SK-N-SH (cell line): ENCODE data around the gene NELFA. TPM values are rescaled to one million over a fixed set of nuclear protein-coding genes. Genes with fewer than 3 reads are reported as not detected.

ENCODE experiments used
- CTCF ChIA-PET: fragments of 300-600, 350-600 bp; formaldehyde crosslinking; extraction: SDS; loops from one replicate; lab custom pipeline; 2021; lab: Yijun Ruan, JAX
- POLR2A ChIA-PET: fragments of 350-600 bp; sonication (Branson Sonifier 250); formaldehyde crosslinking; extraction: SDS; loops from one replicate; lab custom pipeline; 2020; ENCODE audit warnings: antibody characterized with exemption, inconsistent platforms; lab: Yijun Ruan, JAX
- DNase-seq: peaks from one replicate; pipeline ENCODE4 v3.0.0; 2012
- H2AFZ ChIP-seq: fragments of 200-600 bp; sonication (generic); 2 replicates; pipeline ENCODE4 v1.8.1; 2016; ENCODE audit warnings: antibody characterized with exemption, mild to moderate bottlenecking, low read depth
- H3F3A ChIP-seq: fragments of 200-600 bp; sonication (generic); replicated peaks from 2 replicates; pipeline ENCODE3; 2016; ENCODE audit warnings: antibody characterized with exemption, mild to moderate bottlenecking; ENCODE audit not compliant: insufficient read depth
- H3K27ac ChIP-seq, 2 experiments: fragments of 200-500 bp in 1 of 2; fragments of 200-600 bp in 1 of 2; sonication (Bioruptor generic) in 1 of 2; sonication (generic), shearing (Covaris generic) in 1 of 2; 2 replicates each; pipeline versions ENCODE4 v1.5.1 to v1.6.1; 2014 to 2016; ENCODE audit warnings: low read depth in 2 of 2, inconsistent platforms in 1 of 2, low read length in 1 of 2, mild to moderate bottlenecking in 1 of 2, mixed read lengths in 1 of 2
- H3K27me3 ChIP-seq: fragments of 200-600 bp; sonication (generic), shearing (Covaris generic); 2 replicates; pipeline ENCODE4 v1.6.1; 2016; ENCODE audit warnings: mixed run types; ENCODE audit not compliant: insufficient read depth
- H3K36me3 ChIP-seq, 2 experiments: fragments of 200-500 bp in 1 of 2; fragments of 200-600 bp in 1 of 2; sonication (Bioruptor generic) in 1 of 2; sonication (generic) in 1 of 2; replicated peaks in 1 of 2; 2 replicates each; pipeline versions ENCODE3 to v1.5.1; 2014 to 2016; ENCODE audit warnings: low read length in 1 of 2, mild to moderate bottlenecking in 1 of 2; ENCODE audit not compliant: insufficient read depth in 2 of 2, control insufficient read depth in 1 of 2
- H3K4me1 ChIP-seq, 2 experiments: fragments of 200-500 bp in 1 of 2; fragments of 200-600 bp in 1 of 2; sonication (Bioruptor generic) in 1 of 2; sonication (generic), shearing (Covaris generic) in 1 of 2; 2 replicates each; pipeline versions ENCODE4 v1.5.1 to v1.6.1; 2014 to 2016; ENCODE audit warnings: low read depth in 1 of 2, low read length in 1 of 2, mixed run types in 1 of 2; ENCODE audit not compliant: insufficient read depth in 2 of 2, control insufficient read depth in 1 of 2
- H3K4me2 ChIP-seq: fragments of 200-600 bp; sonication (generic), shearing (Covaris generic); 2 replicates; pipeline ENCODE4 v1.6.1; 2017; ENCODE audit warnings: mixed run types
- H3K4me3 ChIP-seq, 2 experiments: fragments of 200-500 bp in 1 of 2; fragments of 200-600 bp in 1 of 2; sonication (Bioruptor generic) in 1 of 2; sonication (generic), shearing (Covaris generic) in 1 of 2; 2 replicates each; pipeline versions ENCODE4 v1.5.1 to v1.8.1; 2014 to 2016; ENCODE audit warnings: low read depth in 2 of 2, inconsistent platforms in 1 of 2, low read length in 1 of 2, mild to moderate bottlenecking in 1 of 2, mixed read lengths in 1 of 2, moderate library complexity in 1 of 2
- H3K79me2 ChIP-seq: fragments of 200-600 bp; sonication (generic); 2 replicates; pipeline ENCODE4 v1.8.1; 2017; ENCODE audit warnings: mild to moderate bottlenecking; ENCODE audit not compliant: insufficient read depth
- H3K9ac ChIP-seq: fragments of 200-600 bp; sonication (generic); 2 replicates; pipeline ENCODE4 v1.6.1; 2017; ENCODE audit warnings: mixed run types
- H3K9me2 ChIP-seq: fragments of 200-600 bp; sonication (generic); 2 replicates; pipeline ENCODE4 v1.6.1; 2017; ENCODE audit warnings: mixed run types
- H3K9me3 ChIP-seq: fragments of 200-600 bp; sonication (generic); 2 replicates; pipeline ENCODE4 v1.6.1; 2017; ENCODE audit warnings: mixed run types, mild to moderate bottlenecking, moderate library complexity
- H4K20me1 ChIP-seq: fragments of 200-600 bp; sonication (generic); 2 replicates; pipeline ENCODE4 v1.6.1; 2017; ENCODE audit warnings: mild to moderate bottlenecking, mixed run types; ENCODE audit not compliant: insufficient read depth
- EP300 ChIP-seq, 2 experiments: IDR thresholded peaks; 2 replicates each; pipeline versions ENCODE4 v1.4.0 to v1.6.1; 2012; ENCODE audit warnings: borderline replicate concordance in 1 of 2, low read depth in 1 of 2, low read length in 1 of 2
- FOSL2 ChIP-seq: IDR thresholded peaks from 2 replicates; pipeline ENCODE4 v1.4.0; 2012; ENCODE audit warnings: low read depth, mild to moderate bottlenecking, moderate library complexity, borderline replicate concordance
- FOXJ3 ChIP-seq: sonication (generic); formaldehyde crosslinking; IDR thresholded peaks from 2 replicates; pipeline ENCODE4 v1.5.1; 2020; ENCODE audit warnings: mild to moderate bottlenecking, missing genetic modification reagents
- FOXM1 ChIP-seq: IDR thresholded peaks from 2 replicates; pipeline ENCODE4 v1.4.0; 2012; ENCODE audit warnings: low read depth, mild to moderate bottlenecking
- GATA2 ChIP-seq: sonication (generic); formaldehyde crosslinking; IDR thresholded peaks from 2 replicates; pipeline ENCODE4 v1.5.0; 2020; ENCODE audit warnings: mild to moderate bottlenecking, missing genetic modification reagents
- NFIC ChIP-seq: IDR thresholded peaks from 2 replicates; pipeline ENCODE4 v1.4.0; 2012; ENCODE audit warnings: borderline replicate concordance
- NRF1 ChIP-seq: IDR thresholded peaks from 2 replicates; pipeline ENCODE4 v1.6.1; 2012; ENCODE audit warnings: low read depth, mild to moderate bottlenecking, low read length
- POLR2AphosphoS5 ChIP-seq: IDR thresholded peaks from 2 replicates; pipeline ENCODE4 v1.6.1; 2012; ENCODE audit warnings: low read depth, low read length
- RAD21 ChIP-seq: IDR thresholded peaks from 2 replicates; pipeline ENCODE4 v1.6.1; 2012; ENCODE audit warnings: mild to moderate bottlenecking, low read length
- RFX5 ChIP-seq: IDR thresholded peaks from 2 replicates; pipeline ENCODE4 v1.6.1; 2012; ENCODE audit warnings: mild to moderate bottlenecking, improper control_type of control experiment, low read length
- RXRA ChIP-seq: IDR thresholded peaks from 2 replicates; pipeline ENCODE4 v1.4.0; 2012; ENCODE audit warnings: low read depth, mild to moderate bottlenecking, borderline replicate concordance
- SMC3 ChIP-seq: IDR thresholded peaks from 2 replicates; pipeline ENCODE4 v1.6.1; 2012; ENCODE audit warnings: low read depth, low read length, improper control_type of control experiment
- TCF12 ChIP-seq: IDR thresholded peaks from 2 replicates; pipeline ENCODE4 v1.4.0; 2012
- YY1 ChIP-seq: IDR thresholded peaks from 2 replicates; pipeline ENCODE4 v1.4.0; 2012; ENCODE audit warnings: low read depth, mild to moderate bottlenecking
- WGBS: methylation state at CpG from one replicate; pipeline ENCODE4 v1.1.6; 2017; ENCODE audit warnings: low lambda C conversion rate; 5-methylcytosine and 5-hydroxymethylcytosine counted together
- polyA plus RNA-seq, 3 experiments: library from polyadenylated mRNA; depleted of rRNA; stranded (reverse); fragments of >200 nt; gene quantifications; 2 replicates each; pipeline ENCODE4 v1.2.3, GENCODE V29; 2012
- TF ChIP-seq, protein P1 (sequence below): fragments of 150-350 bp; IDR thresholded peaks from 2 replicates; pipeline ENCODE4 v1.6.1; 2016; ENCODE audit warnings: mild to moderate bottlenecking, low read depth, low read length
- TF ChIP-seq, protein P2 (sequence below): IDR thresholded peaks from 2 replicates; pipeline ENCODE4; 2012
- TF ChIP-seq, protein P3 (sequence below): IDR thresholded peaks from 2 replicates; pipeline ENCODE4 v1.6.1; 2012; ENCODE audit warnings: mild to moderate bottlenecking, low read depth, low read length, moderate library complexity

NELFA gene
- polyA plus RNA-seq, 1 of the 3 experiments (the other 2 are of a cell fraction): 26.8 TPM

DNA sequence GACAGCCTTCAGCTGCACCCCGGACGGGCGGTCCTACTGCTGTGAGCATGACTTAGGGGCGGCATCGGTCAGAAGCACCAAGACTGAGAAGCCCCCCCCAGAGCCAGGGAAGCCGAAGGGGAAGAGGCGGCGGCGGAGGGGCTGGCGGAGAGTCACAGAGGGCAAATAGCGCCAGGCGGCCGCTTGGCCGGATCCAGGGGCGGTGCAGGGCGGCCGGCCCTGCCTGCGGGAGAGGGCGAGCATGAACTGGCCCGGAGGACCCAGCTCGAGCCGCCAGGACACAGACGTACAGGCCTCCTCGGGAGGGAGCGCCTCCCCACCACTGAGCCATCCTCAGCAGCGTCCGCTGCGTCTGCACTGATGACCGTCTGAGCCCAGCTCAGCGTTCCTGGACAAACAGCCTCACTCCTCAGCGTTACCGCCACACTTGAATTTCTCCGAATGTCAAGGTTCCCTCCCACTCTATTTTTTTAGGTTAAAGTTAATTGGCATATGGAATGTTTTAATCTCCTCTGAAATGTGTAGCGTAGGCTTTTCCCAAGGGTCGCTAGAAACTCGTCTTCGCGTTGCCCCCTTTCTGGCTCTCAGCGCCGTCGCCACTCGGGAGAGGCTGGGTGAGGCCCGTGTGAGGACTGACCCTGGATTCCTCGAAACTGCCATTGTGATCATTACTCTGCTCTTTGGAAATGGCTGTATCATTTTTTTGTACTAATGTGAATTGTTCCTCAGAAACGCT, 29.9 kb downstream of the NELFA start:
- ChIA-PET POLR2A (no interaction called here), CTCF (no interaction called here)
- 94% methylated on average over 41 of the region's 45 CpGs for WGBS
- DNase-seq: no peak
- Histone ChIP-seq H3K79me2 (no peaks in the 10 kb centered on the region), H3K4me1 (peaks cover 0 to 9% of the 10 kb centered on the region in 2 experiments; a peak in 1 of 4 replicates), H3K9me3 (no peaks in the 10 kb centered on the region), H2AFZ (no peak overlapping the region), H3F3A (peaks cover 32% of the 10 kb centered on the region), H3K27me3 (no peaks in the 10 kb centered on the region), H3K4me3 (no peak overlapping the region), H3K4me2 (no peak overlapping the region), H3K9ac (no peak overlapping the region), H4K20me1 (no peaks in the 10 kb centered on the region), H3K27ac (no peak overlapping the region; a peak in 1 of 4 replicates), H3K9me2 (no peaks in the 10 kb centered on the region), H3K36me3 (peaks cover 34 to 87% of the 10 kb centered on the region in 2 experiments)
- TF ChIP-seq RXRA (no peak), POLR2AphosphoS5 (0 out of 2 replicates have a peak, but pooled peaks have one; percentile 10)

DNA sequence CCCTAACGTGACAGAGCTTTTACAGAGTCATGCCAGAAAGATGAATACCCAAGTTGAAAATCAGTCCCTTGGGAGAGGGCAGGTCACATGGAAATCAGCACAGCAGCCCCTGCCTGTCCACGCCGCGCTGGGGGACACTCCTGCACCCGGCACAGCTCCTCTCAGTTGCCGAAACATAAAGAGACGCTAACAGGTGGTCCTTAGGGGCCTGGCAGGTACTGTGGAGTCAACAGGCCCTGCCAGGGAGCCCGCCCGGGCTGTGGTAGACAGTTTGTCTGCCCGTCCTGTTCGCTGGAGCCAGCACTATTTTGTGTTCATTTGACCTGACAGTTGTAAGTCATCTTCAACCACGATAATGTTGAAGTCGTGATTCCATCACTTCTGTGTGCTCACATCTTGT, 30.5 kb downstream of the NELFA start:
- H3F3A ChIP-seq: peaks cover 32% of the 10 kb centered on the region
- H3K79me2 ChIP-seq: peaks cover under 1% of the 10 kb centered on the region
- CTCF ChIA-PET: no interaction called here
- no peak overlapping the region for H3K27ac ChIP-seq
- no peaks in the 10 kb centered on the region for H4K20me1 ChIP-seq
- no peaks in the 10 kb centered on the region for H3K27me3 ChIP-seq
- no peaks in the 10 kb centered on the region for H3K9me3 ChIP-seq
- POLR2A ChIA-PET: no interaction called here
- no peaks in the 10 kb centered on the region for H3K9me2 ChIP-seq
- H3K4me1 ChIP-seq: peaks cover 0 to 2% of the 10 kb centered on the region in 2 experiments; a peak in 1 of 4 replicates
- TF ChIP-seq FOXJ3 (CRISPR knock-in tag) (no peak), FOSL2 (no peak), RFX5 (no peak), TCF12 (no peak), NFIC (no peak), SMC3 (no peak), RXRA (no peak), YY1 (no peak), RAD21 (no peak), NRF1 (no peak), FOXM1 (no peak), EP300 (IDR thresholded peaks at IDR 0.05; ENCODE audit: borderline replicate concordance in 1 of 2, low read depth in 1 of 2, low read length in 1 of 2) (no peak), GATA2 (no peak)
- TF ChIP-seq, protein P1, sequence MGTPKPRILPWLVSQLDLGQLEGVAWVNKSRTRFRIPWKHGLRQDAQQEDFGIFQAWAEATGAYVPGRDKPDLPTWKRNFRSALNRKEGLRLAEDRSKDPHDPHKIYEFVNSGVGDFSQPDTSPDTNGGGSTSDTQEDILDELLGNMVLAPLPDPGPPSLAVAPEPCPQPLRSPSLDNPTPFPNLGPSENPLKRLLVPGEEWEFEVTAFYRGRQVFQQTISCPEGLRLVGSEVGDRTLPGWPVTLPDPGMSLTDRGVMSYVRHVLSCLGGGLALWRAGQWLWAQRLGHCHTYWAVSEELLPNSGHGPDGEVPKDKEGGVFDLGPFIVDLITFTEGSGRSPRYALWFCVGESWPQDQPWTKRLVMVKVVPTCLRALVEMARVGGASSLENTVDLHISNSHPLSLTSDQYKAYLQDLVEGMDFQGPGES: no peak
- TF ChIP-seq, protein P2, sequence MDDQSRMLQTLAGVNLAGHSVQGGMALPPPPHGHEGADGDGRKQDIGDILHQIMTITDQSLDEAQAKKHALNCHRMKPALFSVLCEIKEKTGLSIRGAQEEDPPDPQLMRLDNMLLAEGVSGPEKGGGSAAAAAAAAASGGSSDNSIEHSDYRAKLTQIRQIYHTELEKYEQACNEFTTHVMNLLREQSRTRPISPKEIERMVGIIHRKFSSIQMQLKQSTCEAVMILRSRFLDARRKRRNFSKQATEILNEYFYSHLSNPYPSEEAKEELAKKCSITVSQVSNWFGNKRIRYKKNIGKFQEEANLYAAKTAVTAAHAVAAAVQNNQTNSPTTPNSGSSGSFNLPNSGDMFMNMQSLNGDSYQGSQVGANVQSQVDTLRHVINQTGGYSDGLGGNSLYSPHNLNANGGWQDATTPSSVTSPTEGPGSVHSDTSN: no peak
- TF ChIP-seq, protein P3, sequence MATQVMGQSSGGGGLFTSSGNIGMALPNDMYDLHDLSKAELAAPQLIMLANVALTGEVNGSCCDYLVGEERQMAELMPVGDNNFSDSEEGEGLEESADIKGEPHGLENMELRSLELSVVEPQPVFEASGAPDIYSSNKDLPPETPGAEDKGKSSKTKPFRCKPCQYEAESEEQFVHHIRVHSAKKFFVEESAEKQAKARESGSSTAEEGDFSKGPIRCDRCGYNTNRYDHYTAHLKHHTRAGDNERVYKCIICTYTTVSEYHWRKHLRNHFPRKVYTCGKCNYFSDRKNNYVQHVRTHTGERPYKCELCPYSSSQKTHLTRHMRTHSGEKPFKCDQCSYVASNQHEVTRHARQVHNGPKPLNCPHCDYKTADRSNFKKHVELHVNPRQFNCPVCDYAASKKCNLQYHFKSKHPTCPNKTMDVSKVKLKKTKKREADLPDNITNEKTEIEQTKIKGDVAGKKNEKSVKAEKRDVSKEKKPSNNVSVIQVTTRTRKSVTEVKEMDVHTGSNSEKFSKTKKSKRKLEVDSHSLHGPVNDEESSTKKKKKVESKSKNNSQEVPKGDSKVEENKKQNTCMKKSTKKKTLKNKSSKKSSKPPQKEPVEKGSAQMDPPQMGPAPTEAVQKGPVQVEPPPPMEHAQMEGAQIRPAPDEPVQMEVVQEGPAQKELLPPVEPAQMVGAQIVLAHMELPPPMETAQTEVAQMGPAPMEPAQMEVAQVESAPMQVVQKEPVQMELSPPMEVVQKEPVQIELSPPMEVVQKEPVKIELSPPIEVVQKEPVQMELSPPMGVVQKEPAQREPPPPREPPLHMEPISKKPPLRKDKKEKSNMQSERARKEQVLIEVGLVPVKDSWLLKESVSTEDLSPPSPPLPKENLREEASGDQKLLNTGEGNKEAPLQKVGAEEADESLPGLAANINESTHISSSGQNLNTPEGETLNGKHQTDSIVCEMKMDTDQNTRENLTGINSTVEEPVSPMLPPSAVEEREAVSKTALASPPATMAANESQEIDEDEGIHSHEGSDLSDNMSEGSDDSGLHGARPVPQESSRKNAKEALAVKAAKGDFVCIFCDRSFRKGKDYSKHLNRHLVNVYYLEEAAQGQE: no peak
- peaks cover 34 to 84% of the 10 kb centered on the region in 2 experiments for H3K36me3 ChIP-seq
- no peak overlapping the region for H3K9ac ChIP-seq
- over 99% methylated on average over 9 of the region's 13 CpGs for WGBS
- H3K4me2 ChIP-seq: no peak overlapping the region
- no peak overlapping the region for H2AFZ ChIP-seq
- DNase-seq: no peak
- no peak overlapping the region for H3K4me3 ChIP-seq
